Measurements from ENCODE around the gene RPS16. TPM values are rescaled to one million over a fixed set of nuclear protein-coding genes. Genes with fewer than 3 reads are reported as not detected.
A peak's percentile ranks its signal among the peaks of the same experiment; 100 is the strongest.
"Not testable (repeated sequence)": the region's sequence is repeated elsewhere in the genome, so short reads cannot be mapped to it uniquely, and the experiment has no call there.

RPS16 gene
- polyA plus RNA-seq, 4 donors: 1,121 to 1,373 (median 1,329) TPM

DNA sequence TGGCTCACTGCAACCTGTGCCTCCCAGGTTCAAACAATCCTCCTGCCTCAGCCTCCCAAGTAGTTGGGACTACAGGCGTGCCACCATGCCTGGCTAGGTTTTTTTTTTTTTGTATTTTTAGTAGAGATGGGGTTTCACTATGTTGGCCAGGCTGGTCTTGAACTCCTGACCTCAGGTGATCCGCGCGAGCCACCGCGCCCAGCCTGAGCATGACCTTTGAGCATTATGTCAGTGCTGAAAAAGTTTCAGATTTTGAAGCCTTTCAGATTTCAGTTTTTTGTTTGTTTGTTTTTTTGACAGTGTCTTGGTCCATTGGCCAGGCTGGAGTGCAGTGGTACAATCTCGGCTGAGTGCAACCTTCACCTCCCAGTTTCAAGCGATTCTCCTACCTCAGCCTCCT, 15.5 kb upstream of the RPS16 start:
- DNase-seq (ENCODE audit: low read depth in 4 of 4, low spot score in 3 of 4): not testable (repeated sequence)

DNA sequence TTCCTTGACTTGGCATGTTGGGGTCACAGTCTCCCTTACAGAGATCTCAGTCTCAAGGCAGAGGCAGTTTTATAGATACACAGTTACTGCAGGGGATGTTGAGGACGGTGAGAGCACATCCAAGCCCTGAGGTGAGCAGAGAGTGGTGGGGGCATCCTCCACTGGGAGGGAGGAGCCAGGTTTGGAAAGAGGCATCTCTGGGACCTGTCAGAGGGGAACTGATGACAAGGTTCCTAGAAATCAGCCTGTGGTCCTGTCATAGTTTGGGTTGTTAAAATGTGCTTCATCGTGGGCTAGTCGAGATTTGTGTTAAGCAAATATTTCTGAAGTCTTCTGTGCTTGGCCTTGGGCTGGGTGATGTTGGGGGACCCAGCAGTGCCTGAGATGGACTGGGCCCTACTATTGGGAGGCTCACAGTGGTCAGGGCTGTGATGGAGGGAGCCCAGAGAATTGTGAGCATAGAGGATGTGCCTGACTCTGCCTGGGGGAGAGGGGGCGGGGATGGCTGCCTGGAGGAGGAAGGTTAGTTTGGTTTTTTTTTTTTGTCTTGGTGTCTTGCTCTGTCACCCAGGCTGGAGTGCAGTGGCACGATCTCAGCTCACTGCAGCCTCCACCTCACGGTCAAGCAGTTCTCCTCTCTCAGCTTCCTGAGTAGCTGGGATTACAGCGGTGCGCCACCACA, 13.5 kb upstream of the RPS16 start:
- no peak for DNase-seq (ENCODE audit: low read depth in 4 of 4, low spot score in 3 of 4)

DNA sequence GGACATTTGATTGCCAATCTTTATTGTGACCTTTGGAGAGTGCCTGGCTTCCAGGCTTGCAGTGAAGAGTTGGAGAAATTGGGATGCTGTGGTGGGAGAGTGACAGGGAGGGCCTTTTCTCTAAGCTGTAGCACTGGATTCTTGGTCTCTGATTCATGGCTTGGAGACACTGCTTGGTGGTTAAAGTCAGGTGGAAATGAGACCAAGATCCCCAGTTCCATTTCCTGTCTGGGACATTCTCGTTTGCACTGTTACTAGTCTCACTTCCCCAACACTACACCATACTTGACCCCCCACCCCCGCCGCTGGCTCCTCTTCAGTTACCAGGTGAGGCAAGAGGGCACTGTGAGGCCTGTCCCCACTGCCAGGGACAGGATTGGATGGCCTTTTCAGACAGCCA, 12.5 kb upstream of the RPS16 start:
- no peak for DNase-seq (ENCODE audit: low read depth in 4 of 4, low spot score in 3 of 4)

DNA sequence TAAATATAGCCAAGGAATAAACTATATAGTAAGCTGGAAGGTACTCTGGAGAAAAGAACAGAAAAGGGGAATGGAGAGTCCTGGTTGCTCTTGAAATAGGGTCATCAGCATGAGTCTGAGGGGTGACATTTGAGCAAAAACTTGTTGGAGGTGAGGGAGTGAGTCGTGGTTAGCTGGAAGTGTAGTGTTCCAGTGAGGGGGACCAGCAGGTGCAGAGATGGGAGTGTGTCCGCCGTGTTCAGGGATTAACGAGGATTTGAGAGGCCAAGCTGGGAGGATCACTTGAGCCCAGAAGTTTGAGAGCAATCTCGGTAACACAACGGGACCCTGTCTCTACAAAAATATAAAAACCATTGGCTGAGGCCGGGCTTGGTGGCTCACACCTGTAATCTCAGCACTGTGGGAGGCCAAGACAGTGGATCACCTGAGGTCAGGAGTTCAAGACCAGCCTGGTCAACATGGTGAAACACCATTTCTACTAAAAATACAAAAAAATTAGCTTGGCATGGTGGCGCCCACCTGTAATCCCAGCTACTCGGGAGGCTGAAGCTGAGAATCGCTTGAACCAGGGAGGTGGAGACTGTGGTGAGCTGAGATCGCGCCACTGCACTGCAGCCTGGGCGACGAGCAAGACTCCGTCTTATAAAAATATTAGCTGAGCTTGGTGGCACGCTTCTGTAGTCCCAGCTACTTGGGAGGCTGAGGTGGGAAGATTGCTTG, 10.8 kb upstream of the RPS16 start:
- no peak for DNase-seq (ENCODE audit: low read depth in 4 of 4, low spot score in 3 of 4)

DNA sequence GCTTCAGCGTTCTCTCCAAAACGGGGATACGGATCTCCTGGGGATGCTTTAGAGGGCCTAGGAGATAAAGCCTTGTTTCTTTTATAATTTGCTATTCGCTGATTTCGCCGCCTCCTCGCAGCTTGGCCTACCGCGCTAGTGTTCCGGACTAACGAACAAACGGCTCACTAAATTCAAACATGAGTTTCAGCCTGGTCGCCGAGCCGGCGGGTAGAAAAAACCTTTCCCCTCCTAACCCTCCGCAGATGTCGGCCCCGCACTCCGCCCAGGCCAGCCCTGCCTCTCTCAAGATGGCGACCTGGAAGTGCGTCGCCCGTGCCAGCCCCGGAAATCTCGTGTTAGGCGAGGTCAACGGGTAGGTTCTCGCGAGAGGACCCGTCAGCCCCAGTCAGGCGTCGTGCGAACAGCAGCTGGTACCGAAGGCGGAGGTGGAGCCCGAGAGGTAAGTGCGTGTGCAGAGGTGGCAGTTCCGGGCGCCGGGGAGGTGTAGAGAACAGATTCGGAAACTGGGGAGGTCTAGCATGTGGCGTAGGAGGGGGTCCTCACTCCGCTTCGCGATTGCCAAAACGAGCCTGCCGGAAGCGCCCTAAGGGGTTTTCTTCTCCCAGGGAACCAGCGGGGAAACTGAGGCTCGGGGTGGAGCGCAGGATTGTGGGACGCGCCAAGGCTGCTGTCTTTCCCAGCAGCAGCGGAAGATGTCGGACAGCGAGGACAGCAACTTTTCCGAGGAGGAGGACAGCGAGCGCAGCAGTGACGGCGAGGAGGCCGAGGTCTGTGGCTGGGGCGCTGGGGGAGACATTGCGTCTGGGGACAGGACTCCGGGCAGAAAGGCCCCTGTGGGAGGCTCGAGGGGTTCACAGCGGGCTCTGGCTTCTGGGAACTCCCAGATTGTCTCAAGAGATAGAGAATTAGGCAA, 9.7 kb upstream of the RPS16 start, which contains the start of gene SUPT5H:
SUPT5H (plus strand) TSS at position 387 of the 916 bp plus-strand sequence; CDS start at position 696, 309 bp downstream.
- peak; percentile 93 to 95 (median 94) for DNase-seq (ENCODE audit: low read depth in 4 of 4, low spot score in 3 of 4)

DNA sequence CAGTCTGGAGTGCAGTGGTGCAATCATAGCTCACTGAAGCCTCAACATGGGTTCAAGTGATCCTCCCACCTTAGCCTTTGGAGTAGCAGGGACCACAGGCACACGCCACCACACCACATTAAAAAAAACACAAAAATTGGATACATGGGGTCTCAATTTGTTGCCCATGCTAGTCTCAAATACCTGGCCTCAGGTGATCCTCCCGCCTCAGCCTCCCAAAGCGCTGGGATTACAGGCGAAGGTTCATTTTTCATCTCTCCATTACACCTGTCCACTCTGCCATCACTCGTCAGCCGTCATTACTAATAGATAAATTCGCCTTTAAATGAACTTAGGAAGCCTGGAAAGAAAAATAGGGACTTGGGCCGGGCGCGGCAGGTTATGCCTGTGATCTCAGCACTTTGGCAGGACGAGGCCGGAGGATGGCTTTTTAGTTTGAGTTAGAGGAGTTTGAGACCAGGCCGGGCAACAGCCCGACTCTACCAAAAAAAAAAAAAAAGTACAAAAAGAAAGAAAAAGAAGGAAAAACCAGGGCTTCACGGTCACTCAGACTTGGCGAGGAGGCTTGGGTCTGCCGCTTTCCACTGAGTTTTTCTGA, 8.9 kb upstream of the RPS16 start:
- no peak for DNase-seq (ENCODE audit: low read depth in 4 of 4, low spot score in 3 of 4)

DNA sequence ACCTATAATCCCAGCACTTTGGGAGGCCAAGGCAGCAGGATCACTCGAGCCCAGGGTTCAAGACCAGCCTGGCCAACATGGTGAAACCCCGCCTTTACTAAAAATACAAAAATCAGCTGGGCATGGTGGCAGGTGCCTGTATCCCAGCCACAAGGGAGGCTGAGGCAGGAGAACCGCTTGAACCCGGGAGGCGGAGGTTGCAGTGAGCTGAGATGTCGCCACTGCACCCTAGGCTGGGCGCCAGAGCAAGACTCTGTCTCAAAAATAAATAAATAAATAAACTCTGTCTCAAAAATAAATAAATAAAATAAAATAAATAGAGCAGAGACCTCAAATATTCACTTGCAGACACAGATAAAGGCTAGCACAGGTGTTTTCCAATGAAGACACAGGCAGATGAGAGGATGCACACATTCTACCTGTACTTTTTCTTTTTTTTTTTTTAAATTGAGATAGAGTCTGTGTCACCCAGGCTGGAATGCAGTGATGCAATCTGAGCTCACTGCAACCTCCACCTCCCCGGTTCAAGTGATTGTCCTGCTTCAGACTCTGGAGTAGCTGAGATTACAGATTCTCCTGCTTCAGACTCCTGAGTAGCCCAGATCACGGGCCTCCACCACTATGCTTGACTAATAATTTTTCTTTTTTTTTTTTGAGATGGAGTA, 2.7 kb upstream of the RPS16 start:
- DNase-seq (ENCODE audit: low read depth in 4 of 4, low spot score in 3 of 4): no peak

DNA sequence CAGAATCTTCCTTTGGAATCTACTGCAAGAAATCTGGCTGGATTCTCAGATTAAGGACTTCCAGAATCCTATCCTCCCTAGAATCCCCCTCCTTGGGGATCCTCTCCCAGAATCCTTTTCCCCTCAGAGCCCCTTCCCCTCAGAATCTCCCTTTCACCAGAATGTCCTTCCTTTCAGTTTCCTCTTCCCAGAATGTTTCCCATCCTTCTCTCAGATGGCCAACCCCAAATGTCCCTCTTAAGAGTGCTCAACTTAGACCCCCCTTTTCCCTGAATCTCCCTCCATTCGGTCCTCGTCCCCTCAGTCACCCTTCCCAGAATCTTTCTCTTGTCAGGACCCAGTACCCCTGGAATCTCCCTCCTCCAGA, 584 bp upstream of the RPS16 start:
- DNase-seq (ENCODE audit: low read depth in 4 of 4, low spot score in 3 of 4): no peak

DNA sequence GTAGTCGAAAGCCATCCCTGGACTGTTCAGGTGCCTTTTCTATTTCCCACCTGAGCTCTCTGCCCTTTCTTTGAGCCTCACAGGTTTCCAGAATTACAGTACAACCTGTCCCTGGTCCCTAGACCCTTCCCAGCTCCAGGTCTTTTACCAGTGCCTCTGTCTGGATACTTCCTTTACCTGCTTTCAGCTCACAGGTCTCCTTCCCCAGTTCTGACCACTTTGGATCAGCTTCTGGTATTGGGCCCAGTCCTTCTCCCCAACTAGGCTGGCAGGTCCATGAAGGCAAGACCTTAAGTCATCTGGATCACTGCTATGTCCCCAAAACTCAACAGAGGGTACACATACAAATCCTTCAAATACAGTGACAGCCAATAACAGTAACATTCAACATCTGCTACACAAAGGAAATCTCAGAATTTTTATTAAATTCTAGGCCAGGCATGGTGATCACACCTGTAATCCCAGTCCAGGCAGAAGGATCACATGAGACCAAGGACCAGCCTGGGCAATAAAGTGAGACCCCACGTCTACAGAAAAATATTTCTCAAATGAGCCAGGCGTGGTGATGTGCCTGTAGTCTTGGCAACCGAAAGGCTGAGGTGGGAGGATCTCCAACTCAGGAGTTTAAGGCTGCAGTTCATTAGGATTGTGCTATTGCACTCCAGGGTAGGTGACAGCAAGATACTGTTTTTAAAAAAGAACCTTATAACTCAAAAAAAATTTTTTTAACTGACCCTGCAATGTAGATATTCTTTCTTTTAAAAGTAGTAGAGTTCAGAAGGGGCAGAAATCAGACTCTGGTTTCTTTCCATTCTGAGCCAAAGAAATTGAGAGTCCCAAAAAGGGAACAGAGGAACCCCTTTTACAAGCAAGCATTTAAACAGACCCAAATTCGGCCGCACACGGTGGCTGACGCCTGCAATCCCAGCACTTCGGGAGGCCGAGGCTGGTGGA, 1.3 kb downstream of the RPS16 start:
- DNase-seq (ENCODE audit: low read depth in 4 of 4, low spot score in 3 of 4): no peak

DNA sequence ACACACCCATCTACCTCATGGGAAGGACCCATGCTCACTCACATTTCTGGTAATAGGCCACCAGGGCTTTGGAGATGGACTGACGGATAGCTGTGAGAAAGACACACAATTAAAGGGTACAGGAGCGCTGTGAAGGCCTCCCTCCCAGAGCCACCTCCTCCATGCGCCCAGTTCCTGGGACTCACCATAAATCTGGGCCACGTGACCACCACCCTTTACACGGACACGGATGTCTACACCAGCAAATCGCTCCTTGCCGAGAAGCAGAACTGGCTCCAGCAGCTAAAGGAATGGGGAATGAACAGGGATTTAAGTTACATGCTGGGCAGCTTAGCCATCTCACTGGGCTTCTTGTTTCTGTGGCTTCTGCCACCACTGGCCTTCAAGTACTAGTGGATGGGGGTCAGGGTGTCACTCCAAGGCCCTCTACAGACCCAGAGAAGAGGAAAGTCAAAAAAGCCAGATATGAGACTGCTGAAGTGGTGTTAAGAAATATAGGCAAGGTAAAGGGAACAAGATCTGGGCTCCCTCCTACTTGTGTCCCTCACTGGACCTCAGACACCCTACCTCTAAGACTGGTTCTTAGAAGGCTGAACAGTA, 2.2 kb downstream of the RPS16 start:
- DNase-seq (ENCODE audit: low read depth in 4 of 4, low spot score in 3 of 4): no peak

DNA sequence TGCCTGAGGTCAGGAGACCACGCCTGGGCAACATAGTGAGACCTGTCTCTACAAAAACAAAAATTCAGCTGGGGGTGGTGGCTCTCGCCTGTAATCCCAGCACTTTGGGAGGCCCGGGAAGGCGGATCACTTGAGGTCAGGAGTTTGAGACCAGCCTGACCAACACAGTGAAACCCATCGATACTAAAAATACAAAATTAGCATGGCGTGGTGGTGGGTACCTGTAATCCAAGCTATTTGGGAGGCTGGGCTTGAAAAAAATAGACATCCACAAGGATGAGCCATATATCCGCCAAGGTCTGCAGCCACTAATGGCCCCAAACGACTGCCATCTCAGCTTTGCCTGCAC, 3.1 kb downstream of the RPS16 start:
- no peak for DNase-seq (ENCODE audit: low read depth in 4 of 4, low spot score in 3 of 4)

DNA sequence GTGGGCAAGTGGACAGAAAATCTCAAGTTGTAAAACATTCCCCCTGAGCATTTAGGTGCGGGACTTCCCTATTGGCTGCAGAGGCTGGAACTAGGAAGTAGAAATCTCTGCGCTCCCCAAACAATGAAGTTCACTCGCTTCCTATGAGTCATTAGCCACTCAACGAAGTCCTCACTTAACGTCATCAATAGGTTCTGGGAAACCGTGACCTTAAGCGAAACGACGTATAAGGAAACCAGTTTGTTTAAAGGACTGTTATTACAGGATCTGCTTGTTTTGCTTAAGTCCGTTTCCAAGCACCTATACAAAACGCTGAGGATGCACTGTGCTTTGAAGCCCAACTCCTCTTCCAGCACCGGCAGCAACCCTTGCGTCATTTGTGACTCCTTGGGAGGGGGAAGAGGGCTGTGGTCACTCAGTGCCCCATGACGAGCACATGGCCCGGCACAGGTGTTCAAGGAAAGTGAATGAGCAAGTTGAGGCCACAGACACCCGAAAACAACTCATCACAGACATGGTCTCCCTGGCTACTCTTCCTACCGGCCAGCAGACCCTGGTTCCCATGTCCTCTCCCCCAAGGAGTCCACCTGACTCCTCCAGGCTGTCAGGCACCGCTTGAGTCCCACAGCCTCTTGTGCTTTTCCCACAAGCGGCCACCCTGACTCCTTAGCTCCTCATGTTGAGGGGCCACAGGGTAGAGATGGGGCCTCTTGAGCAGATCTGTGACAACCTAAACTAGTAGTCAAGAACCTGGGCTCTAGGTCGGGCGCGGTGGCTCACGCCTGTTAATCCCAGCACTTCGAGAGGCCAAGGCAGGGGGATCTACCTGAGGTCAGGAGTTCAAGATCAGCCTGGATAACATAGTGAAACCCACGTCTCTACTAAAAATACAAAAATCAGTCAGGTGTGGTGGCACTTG, 4.8 kb downstream of the RPS16 start:
- DNase-seq (ENCODE audit: low read depth in 4 of 4, low spot score in 3 of 4): no peak

DNA sequence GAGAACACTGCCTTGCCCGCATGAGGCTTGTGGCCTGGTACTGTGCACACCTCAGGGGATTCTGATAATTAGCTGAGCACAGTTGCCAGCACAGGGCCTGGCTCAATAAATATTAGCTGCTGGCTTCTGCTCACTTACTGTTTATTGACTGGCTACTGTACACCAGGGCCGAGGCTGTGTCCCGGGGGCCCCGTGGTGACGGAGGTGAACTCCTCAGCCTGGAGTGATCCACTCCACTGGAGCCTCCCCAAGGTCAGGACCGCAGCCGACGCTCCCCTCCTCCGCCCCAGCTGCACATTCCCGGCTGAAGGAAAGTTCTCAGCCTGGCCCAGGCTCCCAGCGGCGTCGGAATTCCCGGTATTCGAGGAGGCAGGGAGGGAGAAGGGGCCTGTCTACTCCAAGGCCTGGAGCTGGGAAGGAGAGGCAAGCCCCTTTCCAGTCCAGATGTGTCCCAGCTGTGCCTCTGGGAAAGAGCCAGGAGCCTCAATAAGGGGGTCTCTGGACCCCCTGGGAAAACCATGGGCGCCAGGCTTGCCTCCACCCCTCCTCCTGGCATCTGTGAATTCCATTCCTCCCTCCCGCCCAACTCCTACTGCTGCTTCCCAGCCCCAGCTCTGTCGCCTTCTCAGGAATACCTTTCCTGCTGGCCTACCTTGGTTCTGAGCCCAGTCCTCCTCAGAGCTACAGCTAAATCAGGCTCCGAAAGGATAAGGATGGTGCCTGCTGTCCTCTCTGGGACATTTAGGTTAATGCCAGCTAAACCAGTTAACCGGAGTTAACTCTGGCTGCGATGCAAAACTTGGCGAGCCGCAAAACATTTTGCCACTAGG, 7.3 kb downstream of the RPS16 start:
- DNase-seq (ENCODE audit: low read depth in 4 of 4, low spot score in 3 of 4): peak in 2 of 4 donors; percentile 79 to 83

DNA sequence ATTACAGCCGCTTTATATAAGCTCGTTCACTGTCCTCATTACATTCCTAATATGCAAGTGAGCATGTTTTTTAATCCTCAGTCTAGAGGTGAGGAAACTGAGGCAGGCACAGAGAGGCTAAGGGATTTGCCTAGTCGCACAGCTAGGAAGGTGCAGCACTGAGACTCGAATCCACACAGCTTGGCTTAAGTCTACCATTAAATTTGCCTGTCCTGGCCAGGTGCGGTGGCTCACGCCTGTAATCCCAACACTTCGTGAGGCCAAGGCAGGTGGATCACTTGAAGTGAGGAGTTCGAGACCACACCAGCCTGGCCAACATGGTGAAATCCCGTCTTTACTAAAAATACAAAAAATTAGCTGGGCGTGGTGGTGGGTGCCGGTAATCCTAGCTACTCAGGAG, 8.0 kb downstream of the RPS16 start:
- no peak for DNase-seq (ENCODE audit: low read depth in 4 of 4, low spot score in 3 of 4)

DNA sequence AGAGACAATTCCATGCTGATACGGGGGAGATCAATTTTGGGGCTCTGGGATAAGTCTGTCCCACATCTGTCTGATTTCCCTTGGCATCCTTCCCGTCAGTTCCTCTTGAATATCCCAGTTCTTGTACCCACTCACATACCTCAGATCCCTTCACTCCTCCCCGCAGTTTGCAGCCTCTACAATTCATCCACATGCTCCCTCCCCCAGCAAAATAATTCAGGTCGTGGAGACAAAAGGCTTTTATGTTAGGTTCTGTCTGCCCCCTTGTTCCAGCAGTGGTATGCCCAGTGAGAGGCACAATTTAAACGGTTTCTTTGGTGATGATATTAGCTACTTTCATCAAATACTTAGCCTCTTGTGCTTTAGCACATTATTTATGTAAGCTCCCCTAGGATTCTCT, 9.6 kb downstream of the RPS16 start:
- DNase-seq (ENCODE audit: low read depth in 4 of 4, low spot score in 3 of 4): no peak

DNA sequence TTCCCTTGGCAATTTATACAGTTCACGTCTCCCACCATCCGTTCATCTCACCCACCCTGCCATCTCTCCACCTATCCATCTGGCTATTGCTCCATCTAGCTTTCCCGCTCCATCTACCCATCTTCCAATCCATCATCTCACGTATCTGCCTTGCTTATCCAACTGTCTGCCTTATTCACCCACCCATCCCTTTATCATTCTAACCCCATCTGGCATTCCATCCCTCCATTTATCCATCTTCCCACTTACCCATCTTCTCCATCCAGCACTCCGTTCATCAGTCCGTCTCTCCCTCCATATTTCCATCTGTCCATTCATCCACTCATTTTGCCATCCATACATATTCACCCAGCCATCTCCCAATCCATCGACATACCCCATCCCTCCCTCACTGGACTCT, 10.0 kb downstream of the RPS16 start:
- DNase-seq (ENCODE audit: low read depth in 4 of 4, low spot score in 3 of 4): no peak

DNA sequence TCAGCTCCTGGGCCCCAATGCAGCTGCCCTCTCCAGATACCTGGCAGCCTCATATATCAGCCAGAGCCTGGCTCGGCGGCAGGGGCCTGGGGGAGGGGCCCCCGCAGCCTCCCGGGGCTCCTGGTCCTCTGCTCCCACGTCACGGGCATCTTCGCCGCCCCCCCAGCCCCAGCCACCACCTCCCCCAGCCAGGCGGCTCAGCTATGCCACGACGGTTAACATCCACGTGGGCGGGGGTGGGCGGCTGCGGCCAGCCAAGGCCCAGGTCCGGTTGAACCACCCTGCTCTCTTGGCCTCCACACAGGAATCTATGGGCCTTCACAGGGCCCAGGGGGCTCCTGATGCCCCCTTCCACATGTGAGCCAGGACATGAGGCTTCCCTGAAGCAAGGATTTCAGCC, 10.8 kb downstream of the RPS16 start:
- DNase-seq (ENCODE audit: low read depth in 4 of 4, low spot score in 3 of 4): no peak

Measured in left renal pelvis (tissue), 4 donors.